Measurements from ENCODE around the gene RABL6. TPM values are rescaled to one million over a fixed set of nuclear protein-coding genes. Genes with fewer than 3 reads are reported as not detected.

Gene RABL6
- total RNA-seq, 2 experiments from 2014 or later = 113 to 133 TPM

GRCh38 chr9:136862849-136863622 is 55.3 kb downstream of the RABL6 start:
- DNase-seq (ENCODE audit: low spot score) = no peak
- H3K4me3 ChIP-seq (ENCODE audit: low read depth, low read length, poor library complexity, severe bottlenecking) = no peak overlapping the region
- H3K79me2 ChIP-seq (ENCODE audit: insufficient read depth, low read depth, low read length) = peaks cover 23% of the 10 kb centered on the region
- H3K4me2 ChIP-seq (ENCODE audit: low read length) = no peak overlapping the region
- no peak for TF ChIP-seq CTCF (conservative IDR thresholded peaks at IDR 0.05; ENCODE audit: low read length)
- TF ChIP-seq EZH2phosphoT487 (IDR thresholded peaks at IDR 0.05; ENCODE audit: borderline replicate concordance, low read depth, low read length) = no peak
- peaks cover 6% of the 10 kb centered on the region; the same call in 1 of the 2 replicates for H3K9me3 ChIP-seq (ENCODE audit: low read length)
- peaks cover 13% of the 10 kb centered on the region for H3K4me1 ChIP-seq (ENCODE audit: insufficient read depth, low read length, poor library complexity, severe bottlenecking)
- intact Hi-C loops (cut with micrococcal nuclease; ENCODE audit: unreplicated experiment) = no loop called here
- no peak overlapping the region for H2AFZ ChIP-seq (ENCODE audit: low read length)
- H3K36me3 ChIP-seq (ENCODE audit: insufficient read depth, low read length) = peaks cover 30% of the 10 kb centered on the region
- POLR2A ChIA-PET = no interaction called here
- CTCF ChIA-PET (ENCODE audit: unreplicated experiment) = no interaction called here
- BruUV-seq (replicated peaks) = no TSS peak
- H3K9me2 ChIP-seq (ENCODE audit: insufficient read depth, low read length) = no peaks in the 10 kb centered on the region
- no peaks in the 10 kb centered on the region for H4K20me1 ChIP-seq (ENCODE audit: insufficient read depth, low read length)
- H3K27ac ChIP-seq (ENCODE audit: low read depth, low read length, poor library complexity, severe bottlenecking) = no peak overlapping the region

DNA sequence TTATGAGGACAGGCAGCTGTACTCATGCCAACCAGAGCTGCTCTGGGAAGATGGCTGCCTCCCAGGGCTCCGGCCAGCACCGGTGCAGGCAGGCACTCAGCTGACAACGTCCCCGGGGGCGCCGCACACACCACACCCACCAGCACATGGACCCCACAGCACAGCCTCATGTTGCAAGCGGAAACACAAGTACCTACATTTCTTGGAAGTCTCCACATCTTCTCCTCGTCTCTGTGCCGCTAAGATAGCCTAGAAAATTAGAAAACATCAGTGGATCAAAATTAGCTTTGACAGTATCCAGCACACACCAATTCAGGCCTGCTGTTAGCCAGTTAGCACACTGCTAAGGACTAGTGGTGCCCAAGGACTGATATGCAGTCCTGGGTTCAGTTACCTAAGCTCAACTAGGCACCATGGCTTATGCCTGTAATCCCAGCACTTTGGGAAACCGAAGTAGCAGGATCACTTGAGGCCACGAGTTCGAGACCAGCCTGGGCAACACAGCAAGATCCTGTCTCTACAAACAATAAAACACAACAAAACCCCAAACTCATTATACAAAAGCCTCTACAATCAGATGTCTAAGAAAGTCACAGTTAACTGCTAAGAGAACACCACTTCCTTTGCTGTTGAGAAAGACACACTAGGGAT is 56.0 kb downstream of the RABL6 start:
- Histone ChIP-seq H3K4me2 (ENCODE audit: low read length) (no peak overlapping the region), H4K20me1 (ENCODE audit: insufficient read depth, low read length) (no peaks in the 10 kb centered on the region), H3K4me3 (ENCODE audit: low read depth, low read length, poor library complexity, severe bottlenecking) (no peak overlapping the region), H3K79me2 (ENCODE audit: insufficient read depth, low read depth, low read length) (peaks cover 23% of the 10 kb centered on the region), H3K9me2 (ENCODE audit: insufficient read depth, low read length) (no peaks in the 10 kb centered on the region), H3K9me3 (ENCODE audit: low read length) (peaks cover 6% of the 10 kb centered on the region; the same call in 1 of the 2 replicates), H2AFZ (ENCODE audit: low read length) (no peak overlapping the region), H3K36me3 (ENCODE audit: insufficient read depth, low read length) (peaks cover 30% of the 10 kb centered on the region), H3K27ac (ENCODE audit: low read depth, low read length, poor library complexity, severe bottlenecking) (no peak overlapping the region), H3K4me1 (ENCODE audit: insufficient read depth, low read length, poor library complexity, severe bottlenecking) (peaks cover 13% of the 10 kb centered on the region)
- no TSS peak for BruUV-seq (replicated peaks)
- intact Hi-C loops (cut with micrococcal nuclease; ENCODE audit: unreplicated experiment) = no loop called here
- DNase-seq (ENCODE audit: low spot score) = no peak
- ChIA-PET POLR2A (no interaction called here), CTCF (ENCODE audit: unreplicated experiment) (no interaction called here)
- TF ChIP-seq EZH2phosphoT487 (IDR thresholded peaks at IDR 0.05; ENCODE audit: borderline replicate concordance, low read depth, low read length) (no peak), CTCF (conservative IDR thresholded peaks at IDR 0.05; ENCODE audit: low read length) (no peak)
